Measurements from ENCODE around the gene AHDC1. TPM values are rescaled to one million over a fixed set of nuclear protein-coding genes. Genes with fewer than 3 reads are reported as not detected.

The AHDC1 gene
- polyA plus RNA-seq, 1 donor (not counting 4 experiments of a cell fraction or from before 2014, with no cell fraction given): 4.2 TPM

GRCh38 chr1:27593678-27594563 is 10.0 kb downstream of the AHDC1 start:
- H3K27me3 ChIP-seq (ENCODE audit: control insufficient read depth, extremely low read depth, insufficient read depth, low read length): no peaks in the 10 kb centered on the region
- H3K9me1 ChIP-seq (ENCODE audit: control insufficient read depth, extremely low read depth, insufficient read depth, low read length): peaks cover 10% of the 10 kb centered on the region
- H3K4me1 ChIP-seq (ENCODE audit: control insufficient read depth, extremely low read depth, insufficient read depth, low read length): peaks cover 58% of the 10 kb centered on the region
- H2AFZ ChIP-seq (ENCODE audit: control insufficient read depth, low read length): no peak overlapping the region
- H3K4me3 ChIP-seq (ENCODE audit: control insufficient read depth in 2 of 3, extremely low read depth in 1 of 3, insufficient read depth in 2 of 3, low read depth in 1 of 3, low read length in 3 of 3): no peak overlapping the region
- DNase-seq (ENCODE audit: low read depth, low spot score) (no peak), FAIRE-seq (no peak)
- dilution Hi-C loops (cut with MboI; ENCODE audit: extremely low pct_ligation_motif_present, low sequenced_read_pairs): loop anchor here (25.0 kb wide), 1 partner anchor 182 kb away; no protein-coding TSS in a partner anchor
- no peaks in the 10 kb centered on the region for H3K9me3 ChIP-seq (ENCODE audit: control insufficient read depth, low read depth, low read length)
- H4K20me1 ChIP-seq (ENCODE audit: control insufficient read depth, extremely low read depth, insufficient read depth, low read length): peaks cover 33% of the 10 kb centered on the region
- H3K79me2 ChIP-seq (ENCODE audit: control insufficient read depth, insufficient read depth, low read length): peaks cover 78% of the 10 kb centered on the region
- H3K27ac ChIP-seq (ENCODE audit: control insufficient read depth, insufficient read depth, low read length): no peak overlapping the region
- no peak for TF ChIP-seq EZH2 (IDR thresholded peaks at IDR 0.05; ENCODE audit: low read length)
- TF ChIP-seq CTCF (optimal IDR thresholded peaks at IDR 0.05 in 1 of 3, IDR thresholded peaks at IDR 0.05 in 1 of 3, conservative IDR thresholded peaks at IDR 0.05 in 1 of 3; ENCODE audit: extremely low read depth in 1 of 3, insufficient read depth in 2 of 3, low read length in 3 of 3): no peak
- no peak overlapping the region for H3K4me2 ChIP-seq (ENCODE audit: control insufficient read depth, extremely low read depth, insufficient read depth, low read depth, low read length)
- H3K9ac ChIP-seq (ENCODE audit: control insufficient read depth, extremely low read depth, insufficient read depth, low read length): no peak overlapping the region
- peaks cover 2 to 3% of the 10 kb centered on the region in 2 experiments for H3K36me3 ChIP-seq (ENCODE audit: control insufficient read depth in 2 of 2, extremely low read depth in 1 of 2, insufficient read depth in 2 of 2, low read length in 2 of 2)

DNA sequence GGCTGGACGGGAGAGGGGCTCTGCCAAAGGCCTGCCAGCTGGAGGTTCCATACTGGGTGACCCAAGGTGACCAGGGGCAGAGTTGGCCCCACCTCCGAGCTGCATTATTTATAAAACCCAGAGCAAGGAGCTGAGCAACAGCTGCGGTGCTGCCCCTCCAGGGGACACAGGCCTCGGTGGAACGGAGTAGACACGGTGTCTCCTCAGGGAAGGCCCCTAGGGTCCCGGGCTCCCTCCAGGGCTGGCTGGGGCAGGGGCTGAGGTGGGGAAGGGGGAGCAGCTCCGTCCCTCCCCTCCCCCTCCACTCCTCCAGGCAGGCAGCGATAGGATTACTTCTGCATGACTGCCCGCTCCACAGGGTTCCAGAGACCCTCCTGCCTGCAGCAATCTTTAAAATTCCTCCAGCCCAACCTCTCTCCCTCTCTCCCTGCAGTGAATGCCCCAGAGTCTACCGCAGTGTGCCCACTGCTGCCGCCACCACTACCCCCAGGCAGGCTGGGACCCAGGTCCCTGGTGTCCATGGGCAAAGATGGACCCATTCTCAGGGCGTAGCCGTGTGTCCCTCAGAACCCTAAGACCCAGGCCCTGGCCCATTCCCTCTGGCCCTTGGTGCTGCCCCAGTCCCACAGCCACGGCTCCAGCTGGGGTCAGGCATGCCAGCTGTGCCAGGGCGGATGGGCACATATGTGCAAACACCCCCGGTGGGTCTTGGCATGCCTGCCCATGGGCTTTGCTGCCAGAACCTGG is 10.8 kb downstream of the AHDC1 start:
- peaks cover 25% of the 10 kb centered on the region for H4K20me1 ChIP-seq (ENCODE audit: control insufficient read depth, extremely low read depth, insufficient read depth, low read length)
- H3K79me2 ChIP-seq (ENCODE audit: control insufficient read depth, insufficient read depth, low read length): peaks cover 72% of the 10 kb centered on the region
- no peaks in the 10 kb centered on the region for H3K9me3 ChIP-seq (ENCODE audit: control insufficient read depth, low read depth, low read length)
- FAIRE-seq (no peak), DNase-seq (ENCODE audit: low read depth, low spot score) (no peak)
- H3K27ac ChIP-seq (ENCODE audit: control insufficient read depth, insufficient read depth, low read length): no peak overlapping the region
- TF ChIP-seq EZH2 (IDR thresholded peaks at IDR 0.05; ENCODE audit: low read length) (no peak), CTCF (optimal IDR thresholded peaks at IDR 0.05 in 1 of 3, IDR thresholded peaks at IDR 0.05 in 1 of 3, conservative IDR thresholded peaks at IDR 0.05 in 1 of 3; ENCODE audit: extremely low read depth in 1 of 3, insufficient read depth in 2 of 3, low read length in 3 of 3) (no peak)
- no peaks in the 10 kb centered on the region for H3K27me3 ChIP-seq (ENCODE audit: control insufficient read depth, extremely low read depth, insufficient read depth, low read length)
- no peak overlapping the region for H3K4me3 ChIP-seq (ENCODE audit: control insufficient read depth in 2 of 3, extremely low read depth in 1 of 3, insufficient read depth in 2 of 3, low read depth in 1 of 3, low read length in 3 of 3)
- dilution Hi-C loops (cut with MboI; ENCODE audit: extremely low pct_ligation_motif_present, low sequenced_read_pairs): loop anchor here (25.0 kb wide), 1 partner anchor 181 kb away; no protein-coding TSS in a partner anchor
- H3K4me1 ChIP-seq (ENCODE audit: control insufficient read depth, extremely low read depth, insufficient read depth, low read length): peaks cover 57% of the 10 kb centered on the region
- peaks cover 2 to 6% of the 10 kb centered on the region in 2 experiments for H3K36me3 ChIP-seq (ENCODE audit: control insufficient read depth in 2 of 2, extremely low read depth in 1 of 2, insufficient read depth in 2 of 2, low read length in 2 of 2)
- H2AFZ ChIP-seq (ENCODE audit: control insufficient read depth, low read length): no peak overlapping the region
- no peak overlapping the region for H3K4me2 ChIP-seq (ENCODE audit: control insufficient read depth, extremely low read depth, insufficient read depth, low read depth, low read length)
- no peak overlapping the region for H3K9ac ChIP-seq (ENCODE audit: control insufficient read depth, extremely low read depth, insufficient read depth, low read length)
- H3K9me1 ChIP-seq (ENCODE audit: control insufficient read depth, extremely low read depth, insufficient read depth, low read length): peaks cover 7% of the 10 kb centered on the region
